HepG2 (cell line): ENCODE data around the gene NRG2. TPM values are rescaled to one million over a fixed set of nuclear protein-coding genes. Genes with fewer than 3 reads are reported as not detected.

ENCODE experiments used
- ATAC-seq: fragments of 200-7000 bp; cut with Tn5 transposase; 3 replicates; pipeline ENCODE4 v1.9.1; 2020; ENCODE audit warnings: mild to moderate bottlenecking, moderate library complexity
- BruUV-seq: library from RNA; stranded (reverse); fragments of 400-500 nt; replicated peaks from 2 replicates; lab custom pipeline; 2021; lab: Mats Ljungman, UMichigan
- CTCF ChIA-PET: fragments of 300-600 bp; formaldehyde crosslinking; extraction: SDS; loops from one replicate; lab custom pipeline; 2021; ENCODE audit warnings: low total read pairs, inconsistent platforms, low intra/inter-chr PET ratio; lab: Yijun Ruan, JAX
- POLR2A ChIA-PET: fragments of 350-600 bp; sonication (Branson Sonifier 250); formaldehyde crosslinking; loops from one replicate; lab custom pipeline; 2020; ENCODE audit warnings: antibody characterized with exemption, inconsistent platforms; lab: Yijun Ruan, JAX
- DNase-seq: peaks from one replicate; pipeline ENCODE4 v3.0.0-alpha.2; 2015; ENCODE audit warnings: low spot score
- FAIRE-seq: peaks from 3 replicates; lab custom pipeline; 2011; peaks lifted over from hg19 to GRCh38; lab: Jason Lieb, UNC
- H2AFZ ChIP-seq: one replicate; pipeline ENCODE4 v1.6.1; 2011; ENCODE audit warnings: low read length, inconsistent platforms
- H3K27ac ChIP-seq: fragments of 300-600 bp; 3 replicates; pipeline ENCODE4 v1.8.0; 2011; ENCODE audit warnings: mixed run types, mild to moderate bottlenecking, mixed read lengths, low read length, inconsistent platforms; ENCODE audit not compliant: insufficient read depth; ENCODE audit errors: extremely low read length
- H3K27me3 ChIP-seq, 2 experiments: fragments of 200-600 bp in 1 of 2; 2 replicates in 1 of 2; 3 replicates in 1 of 2; pipeline versions ENCODE4 v1.6.0 to v1.8.0; 2011; ENCODE audit warnings: low read length in 2 of 2, mild to moderate bottlenecking in 2 of 2, moderate library complexity in 2 of 2, inconsistent platforms in 1 of 2; ENCODE audit not compliant: insufficient read depth in 2 of 2, control insufficient read depth in 1 of 2
- H3K36me3 ChIP-seq, 2 experiments: fragments of 200-600 bp in 1 of 2; replicated peaks in 1 of 2; 2 replicates in 1 of 2; 3 replicates in 1 of 2; pipeline versions ENCODE4 v1.5.1 to v1.8.0; 2011; ENCODE audit warnings: low read length in 2 of 2, inconsistent platforms in 1 of 2; ENCODE audit not compliant: insufficient read depth in 2 of 2, control insufficient read depth in 1 of 2
- H3K4me1 ChIP-seq: 2 replicates; pipeline ENCODE4 v1.5.1; 2012; ENCODE audit warnings: low read length, inconsistent platforms; ENCODE audit not compliant: insufficient read depth
- H3K4me2 ChIP-seq: 2 replicates; pipeline ENCODE4 v1.6.0; 2011; ENCODE audit warnings: low read depth, low read length, inconsistent platforms
- H3K4me3 ChIP-seq, 3 experiments: fragments of 200-600 bp in 1 of 3; sonication (generic), shearing (Covaris generic) in 1 of 3; replicated peaks in 1 of 3; 2 replicates each; pipeline ENCODE4 v1.5.1; 2011 to 2016; ENCODE audit warnings: low read length in 3 of 3, inconsistent platforms in 2 of 3, low read depth in 2 of 3, mild to moderate bottlenecking in 2 of 3, control low read depth in 1 of 3, mixed read lengths in 1 of 3; ENCODE audit not compliant: insufficient read depth in 1 of 3
- H3K79me2 ChIP-seq: one replicate; pipeline ENCODE4 v1.6.1; 2011; ENCODE audit warnings: low read length, inconsistent platforms; ENCODE audit not compliant: insufficient read depth
- H3K9ac ChIP-seq: 2 replicates; pipeline ENCODE4 v1.6.0; 2011; ENCODE audit warnings: mild to moderate bottlenecking, low read depth, low read length, inconsistent platforms; ENCODE audit not compliant: insufficient read depth
- H3K9me3 ChIP-seq: 2 replicates; pipeline ENCODE4 v1.5.1; 2012; ENCODE audit warnings: mild to moderate bottlenecking, low read length
- H4K20me1 ChIP-seq: 2 replicates; pipeline ENCODE4 v1.6.0; 2011; ENCODE audit warnings: inconsistent platforms, mild to moderate bottlenecking, low read length, moderate library complexity; ENCODE audit not compliant: insufficient read depth
- E2F5 ChIP-seq: sonication (generic); formaldehyde crosslinking; conservative IDR thresholded peaks from 2 replicates; pipeline ENCODE4 v1.4.0; 2020; ENCODE audit warnings: missing genetic modification reagents
- MIER2 ChIP-seq: IDR thresholded peaks from 2 replicates; pipeline ENCODE4 v1.6.1; 2016; ENCODE audit warnings: missing biosample characterization, missing genetic modification reagents
- PCBP1 ChIP-seq: fragments of 200-400 bp; formaldehyde crosslinking; IDR thresholded peaks from 2 replicates; pipeline ENCODE4 v1.6.1; 2017; ENCODE audit warnings: mild to moderate bottlenecking, low read depth, low read length, borderline replicate concordance
- PHF21A ChIP-seq: sonication (generic); formaldehyde crosslinking; IDR thresholded peaks from 2 replicates; pipeline ENCODE4 v1.5.0; 2020; ENCODE audit warnings: mild to moderate bottlenecking, missing genetic modification reagents
- SP2 ChIP-seq: sonication (generic); formaldehyde crosslinking; IDR thresholded peaks from 2 replicates; pipeline ENCODE4 v1.5.1; 2020; ENCODE audit warnings: mild to moderate bottlenecking, missing genetic modification reagents
- U2AF2 ChIP-seq: fragments of 200-400 bp; formaldehyde crosslinking; IDR thresholded peaks from 2 replicates; pipeline ENCODE4 v1.6.1; 2017; ENCODE audit warnings: low read depth, mild to moderate bottlenecking, low read length
- ZNF746 ChIP-seq: sonication (generic); formaldehyde crosslinking; IDR thresholded peaks from 2 replicates; pipeline ENCODE4 v1.8.0; 2022; ENCODE audit warnings: mild to moderate bottlenecking, missing genetic modification reagents
- ZNF781 ChIP-seq: sonication (generic); formaldehyde crosslinking; IDR thresholded peaks from 2 replicates; pipeline ENCODE4 v1.5.1; 2020; ENCODE audit warnings: borderline replicate concordance, mild to moderate bottlenecking, missing genetic modification reagents; ENCODE audit errors: not compliant biosample characterization
- ZNF790 ChIP-seq: sonication (generic); formaldehyde crosslinking; IDR thresholded peaks from 2 replicates; pipeline ENCODE4 v1.8.0; 2022; ENCODE audit warnings: missing genetic modification reagents, mild to moderate bottlenecking, borderline replicate concordance
- ZNF841 ChIP-seq: sonication (generic); formaldehyde crosslinking; IDR thresholded peaks from 2 replicates; pipeline ENCODE4 v1.8.1; 2023; ENCODE audit warnings: missing genetic modification reagents, borderline replicate concordance
- ZSCAN12 ChIP-seq: sonication (generic); formaldehyde crosslinking; IDR thresholded peaks from 2 replicates; pipeline ENCODE4 v1.9.0; 2021; ENCODE audit warnings: mild to moderate bottlenecking, missing genetic modification reagents
- WGBS: methylation state at CpG from one replicate; pipeline ENCODE4 v1.1.6; 2017; ENCODE audit warnings: low lambda C conversion rate; 5-methylcytosine and 5-hydroxymethylcytosine counted together
- in situ Hi-C: cut with HindIII; loops from 2 replicates; pipeline ENCODE4 v1.10.0; 2017; ENCODE audit warnings: low pct_unique_long_range_greater_than_20kb; ENCODE audit not compliant: extremely low pct_ligation_motif_present
- intact Hi-C: fragments of 100-400 bp; cut with micrococcal nuclease; formaldehyde crosslinking; loops from one replicate; pipeline ENCODE4 v1.10.0; 2022; ENCODE audit not compliant: unreplicated experiment
- polyA plus RNA-seq, 8 experiments: library from polyadenylated mRNA; depleted of rRNA in 3 of 8; stranded (reverse) in 7 of 8; unstranded in 1 of 8; fragments of >200 nt; fragmentation: Illumina TruSeq in 4 of 8; extraction: Trizol in 4 of 8; gene quantifications; 2 replicates each; pipeline versions ENCODE4 v1.2.1 to v1.2.3, GENCODE V29; 2011 to 2016; ENCODE audit warnings: low read depth in 4 of 8, missing spikeins in 1 of 8, mixed read lengths in 1 of 8; ENCODE audit not compliant: insufficient read depth in 1 of 8
- total RNA-seq, 5 experiments: library from RNA; depleted of rRNA; stranded (reverse); fragments of >200 nt; fragmentation: Illumina TruSeq; extraction: Trizol; gene quantifications; 2 replicates each; pipeline ENCODE4 v1.2.3, GENCODE V29; 2016; ENCODE audit warnings: low read depth in 1 of 5
- TF ChIP-seq, protein P1 (sequence below): sonication (generic); formaldehyde crosslinking; conservative IDR thresholded peaks from 2 replicates; pipeline ENCODE4 v1.8.0; 2022; ENCODE audit warnings: low read depth, missing genetic modification reagents

Gene NRG2
- total and polyA plus RNA-seq, 2 of the 13 experiments (the other 11 are each of a cell fraction or from before 2014, with no cell fraction given): not detected

- Histone ChIP-seq H3K4me3 (no peak overlapping the region), H2AFZ (no peak overlapping the region), H3K79me2 (no peaks in the 10 kb centered on the region), H3K27me3 (peaks cover 4 to 57% of the 10 kb centered on the region in 2 experiments; a peak in 4 of 5 replicates), H3K9ac (no peak overlapping the region), H3K4me1 (no peaks in the 10 kb centered on the region), H3K4me2 (no peak overlapping the region), H3K9me3 (no peaks in the 10 kb centered on the region), H3K36me3 (no peaks in the 10 kb centered on the region), H4K20me1 (no peaks in the 10 kb centered on the region), H3K27ac (no peak overlapping the region)
- in situ Hi-C loops: no loop called here
- 18% methylated on average over 2 of the region's 2 CpGs for WGBS
- intact Hi-C loops: no loop called here
- no peak for FAIRE-seq
- ChIA-PET CTCF (no interaction called here), POLR2A (no interaction called here)
- no peak for ATAC-seq
- TF ChIP-seq PHF21A (CRISPR knock-in tag) (no peak), PCBP1 (no peak), MIER2 (no peak), ZNF790 (CRISPR knock-in tag) (no peak), E2F5 (CRISPR knock-in tag) (no peak), SP2 (CRISPR knock-in tag) (no peak), ZNF841 (CRISPR knock-in tag) (no peak), U2AF2 (no peak), ZSCAN12 (CRISPR knock-in tag) (no peak), ZNF781 (no peak), ZNF746 (CRISPR knock-in tag) (no peak)
- TF ChIP-seq, protein P1, sequence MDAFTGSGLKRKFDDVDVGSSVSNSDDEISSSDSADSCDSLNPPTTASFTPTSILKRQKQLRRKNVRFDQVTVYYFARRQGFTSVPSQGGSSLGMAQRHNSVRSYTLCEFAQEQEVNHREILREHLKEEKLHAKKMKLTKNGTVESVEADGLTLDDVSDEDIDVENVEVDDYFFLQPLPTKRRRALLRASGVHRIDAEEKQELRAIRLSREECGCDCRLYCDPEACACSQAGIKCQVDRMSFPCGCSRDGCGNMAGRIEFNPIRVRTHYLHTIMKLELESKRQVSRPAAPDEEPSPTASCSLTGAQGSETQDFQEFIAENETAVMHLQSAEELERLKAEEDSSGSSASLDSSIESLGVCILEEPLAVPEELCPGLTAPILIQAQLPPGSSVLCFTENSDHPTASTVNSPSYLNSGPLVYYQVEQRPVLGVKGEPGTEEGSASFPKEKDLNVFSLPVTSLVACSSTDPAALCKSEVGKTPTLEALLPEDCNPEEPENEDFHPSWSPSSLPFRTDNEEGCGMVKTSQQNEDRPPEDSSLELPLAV (CRISPR knock-in tag): no peak
- DNase-seq: no peak
- BruUV-seq: no TSS peak
Observed at GRCh38 chr5:139886213-139886612, 156.9 kb downstream of the NRG2 start.
